Central memory CD4-positive, alpha-beta T cell (primary cell): ENCODE data around the gene PAXX.
"Not testable (repeated sequence)": the region's sequence is repeated elsewhere in the genome, so short reads cannot be mapped to it uniquely, and the experiment has no call there.

Experiments used
- DNase-seq: peaks from one replicate; pipeline ENCODE4 v3.0.0; 2022

The PAXX gene

DNA sequence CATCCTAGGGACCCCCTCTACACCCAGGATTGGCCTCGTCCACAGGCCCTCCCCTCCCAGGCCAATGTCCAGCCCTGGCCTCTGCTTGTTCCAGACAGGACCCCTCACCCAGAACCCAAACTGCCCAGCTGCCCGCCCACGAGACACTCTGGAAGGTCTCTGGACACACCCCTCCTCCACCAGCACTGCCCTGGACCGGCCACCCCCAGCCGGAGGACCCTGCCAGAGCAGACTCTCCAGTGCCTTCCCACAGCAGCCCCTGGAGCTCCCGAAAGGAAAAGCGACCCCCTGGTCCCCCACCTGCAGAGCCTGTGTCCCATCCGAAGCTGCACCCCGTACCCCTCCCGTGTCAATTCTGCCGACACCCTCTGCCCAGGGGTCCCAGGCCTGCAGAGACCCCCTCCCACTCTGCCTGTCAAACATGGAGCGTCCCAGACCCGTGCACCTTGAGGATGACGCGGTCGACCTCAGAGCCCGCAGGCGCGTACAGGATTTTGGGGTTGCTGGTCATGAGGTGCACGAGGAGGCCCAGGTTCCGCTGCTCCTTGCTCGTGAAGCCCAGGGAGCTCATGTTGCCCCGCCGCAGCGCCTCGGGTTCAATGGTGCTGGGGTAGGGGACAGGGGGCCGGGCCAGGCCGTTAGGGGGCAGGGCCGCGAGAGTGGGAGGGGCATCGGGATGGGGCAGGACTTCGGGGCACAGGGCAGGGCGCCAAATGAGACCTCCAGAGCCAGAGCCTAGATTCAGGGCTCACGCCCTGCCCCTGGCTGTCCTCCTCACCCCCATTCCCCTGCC is 27.9 kb downstream of the PAXX start:
- DNase-seq = no peak

DNA sequence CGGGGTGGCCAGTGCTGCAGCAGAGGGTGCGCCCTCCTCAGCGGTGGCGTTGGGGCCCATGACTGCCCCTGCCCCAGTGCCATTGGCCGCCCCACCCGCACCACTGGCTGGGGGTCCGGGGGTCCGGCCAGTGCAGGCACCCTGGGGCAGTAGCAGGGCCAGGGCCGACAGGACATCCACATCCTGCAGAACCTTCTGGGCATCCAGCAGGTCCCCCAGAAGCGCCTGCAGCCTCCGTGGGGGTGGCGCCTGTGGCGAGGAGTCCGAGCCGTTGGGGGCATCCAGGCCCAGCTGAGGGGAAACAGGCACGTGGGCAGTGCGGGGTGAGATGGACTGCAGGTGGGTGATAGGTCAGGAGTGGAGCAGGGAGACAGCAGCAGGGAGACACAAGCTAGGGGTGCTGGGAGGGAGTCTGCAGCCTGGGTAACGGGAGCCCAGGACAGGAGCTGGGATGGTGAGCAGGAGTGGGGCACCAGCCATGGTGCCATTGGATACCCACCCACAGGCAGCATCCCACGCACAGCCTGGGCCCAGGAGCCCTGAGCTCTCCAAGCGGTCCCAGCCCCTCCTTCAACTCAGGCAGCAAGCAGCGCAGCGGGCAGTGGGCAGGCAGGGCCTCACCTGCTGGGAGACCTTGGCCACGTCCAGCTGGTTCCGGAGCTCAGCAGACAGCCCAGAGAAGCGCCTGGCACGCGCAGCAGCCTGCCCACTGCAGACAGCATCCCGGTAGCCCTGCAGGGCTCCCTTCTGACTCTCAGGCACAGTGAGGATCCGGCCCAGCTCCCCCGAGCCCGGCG is 28.7 kb downstream of the PAXX start:
- no peak for DNase-seq

DNA sequence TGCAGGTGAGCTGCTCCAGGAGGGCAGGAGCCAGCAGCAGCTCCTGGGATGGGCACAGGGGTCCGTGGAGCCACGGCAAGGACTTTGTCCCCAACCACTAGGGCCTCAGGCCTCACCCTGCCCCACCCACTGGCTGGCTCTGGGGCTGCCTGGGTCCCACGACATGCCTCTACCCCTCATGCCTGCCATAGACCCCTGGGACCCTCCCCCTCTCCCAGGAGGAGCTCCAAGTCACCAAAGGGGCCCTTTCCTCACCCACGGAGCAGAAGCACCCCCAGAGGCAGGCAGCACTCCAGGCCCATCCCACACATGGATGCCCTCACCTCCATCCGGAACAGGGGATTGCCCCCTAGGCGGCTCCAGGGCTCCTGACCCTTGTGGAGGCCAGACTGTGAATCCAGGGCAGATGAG is 29.4 kb downstream of the PAXX start:
- DNase-seq = no peak

DNA sequence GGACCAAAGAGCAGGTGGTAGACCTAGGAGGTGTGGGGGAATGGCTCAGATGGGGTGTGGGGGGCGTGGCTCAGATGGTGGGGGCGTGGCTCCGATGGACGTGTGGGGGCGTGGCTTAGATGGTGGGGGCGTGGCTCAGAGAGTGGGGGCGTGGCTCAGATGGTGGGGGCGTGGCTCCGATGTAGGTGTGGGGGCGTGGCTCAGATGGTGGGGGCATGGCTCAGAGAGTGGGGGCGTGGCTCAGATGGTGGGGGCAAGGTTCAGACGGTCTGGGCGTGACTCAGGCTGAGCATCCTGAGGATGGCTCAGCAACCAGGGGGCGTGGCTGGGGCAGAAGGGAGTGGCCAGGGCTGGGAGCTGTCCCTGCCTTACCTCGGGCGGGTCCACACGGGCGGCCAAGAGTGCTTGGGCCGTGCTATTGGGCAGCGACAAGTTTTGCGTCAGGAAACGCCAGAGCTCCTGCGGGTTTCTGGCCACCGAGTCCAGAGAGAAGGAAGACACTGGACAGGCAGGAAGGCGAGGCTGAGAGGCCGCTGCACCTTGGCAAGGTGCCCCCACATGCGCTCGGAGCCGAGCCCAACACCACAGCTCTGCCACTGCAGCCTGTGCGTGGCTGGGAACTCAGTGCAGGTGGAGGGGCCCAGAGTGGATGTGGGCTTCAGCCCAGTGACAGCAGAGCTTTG is 29.9 kb downstream of the PAXX start:
- peak; percentile 58 for DNase-seq

DNA sequence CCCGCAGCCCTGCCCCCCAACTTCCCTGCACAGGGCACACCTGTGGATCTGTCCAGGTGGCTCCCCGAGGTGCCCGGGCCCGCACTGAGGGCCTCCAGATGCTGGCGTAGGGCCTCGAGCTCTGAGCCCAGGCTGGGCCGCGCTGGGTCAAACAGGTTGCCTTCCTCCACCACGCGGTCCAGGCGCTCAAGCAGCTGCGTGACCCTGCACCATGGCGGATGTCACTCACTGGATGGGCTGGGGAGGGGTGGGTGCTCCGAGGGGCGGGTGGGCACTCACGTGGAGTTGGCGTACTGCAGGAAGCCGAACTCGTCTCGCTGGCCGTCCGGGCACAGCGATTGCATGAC is 30.4 kb downstream of the PAXX start:
- DNase-seq = no peak

DNA sequence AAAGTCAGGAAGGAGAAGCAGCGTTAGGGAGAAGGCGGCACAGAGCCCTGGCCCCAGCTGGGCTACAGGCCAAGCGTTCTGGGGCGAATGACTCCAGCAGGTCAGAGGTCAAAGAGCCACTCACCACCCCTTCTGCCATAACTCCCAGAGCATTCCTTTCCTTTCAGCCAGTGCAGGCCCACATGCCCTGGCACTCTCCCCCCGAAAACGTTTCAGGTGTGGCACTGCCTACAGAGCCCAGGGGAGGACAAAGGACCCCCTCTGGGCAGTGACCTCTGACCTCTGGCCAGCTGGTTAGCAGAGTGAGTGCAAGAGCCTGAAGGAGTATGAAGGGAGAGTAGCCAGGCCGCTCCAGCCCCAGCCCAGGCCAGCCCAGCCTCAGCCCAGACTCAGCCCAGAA is 30.9 kb downstream of the PAXX start:
- DNase-seq = no peak

DNA sequence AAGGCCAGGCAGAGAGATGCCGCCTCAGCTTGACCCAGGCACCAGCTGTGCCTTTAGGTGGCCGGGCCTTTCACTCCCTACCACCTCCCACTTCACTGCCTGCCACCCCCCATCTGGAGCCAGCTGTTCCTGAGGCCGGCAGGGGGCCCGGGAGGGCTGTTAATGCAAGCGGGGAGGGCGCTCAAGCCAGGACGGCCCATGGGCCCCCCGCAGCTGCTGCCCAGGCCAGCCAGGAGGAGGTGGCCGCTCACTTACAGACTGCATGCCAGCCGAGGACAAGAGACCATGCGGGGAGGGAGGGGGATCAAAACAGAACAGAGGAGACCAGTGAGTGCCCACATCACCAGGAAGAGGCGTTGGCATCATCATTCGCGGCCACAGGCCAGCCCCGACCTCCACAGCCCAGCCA is 31.4 kb downstream of the PAXX start:
- no peak for DNase-seq

DNA sequence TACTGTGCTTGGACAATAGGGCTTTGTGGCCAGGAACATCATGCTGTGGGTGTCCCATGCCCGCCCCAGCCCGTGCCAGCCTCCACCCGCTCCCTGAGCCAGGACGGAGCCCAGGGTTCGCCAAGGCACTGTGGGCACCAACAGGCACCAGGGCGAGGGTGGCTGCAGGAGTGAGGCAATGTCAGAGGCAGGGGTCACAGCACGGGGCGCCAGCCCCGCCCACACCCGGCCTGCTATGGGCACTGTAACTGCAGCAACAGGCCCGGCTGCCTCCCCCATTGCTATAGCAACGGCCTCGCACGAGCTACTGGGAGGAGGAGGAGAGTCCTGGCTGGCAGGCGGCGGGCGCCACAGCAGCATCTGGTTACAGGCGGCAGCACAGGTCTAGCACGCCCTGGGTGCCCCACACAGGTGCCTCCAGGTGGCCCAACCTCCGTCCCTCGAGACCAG is 33.3 kb downstream of the PAXX start:
- no peak for DNase-seq

DNA sequence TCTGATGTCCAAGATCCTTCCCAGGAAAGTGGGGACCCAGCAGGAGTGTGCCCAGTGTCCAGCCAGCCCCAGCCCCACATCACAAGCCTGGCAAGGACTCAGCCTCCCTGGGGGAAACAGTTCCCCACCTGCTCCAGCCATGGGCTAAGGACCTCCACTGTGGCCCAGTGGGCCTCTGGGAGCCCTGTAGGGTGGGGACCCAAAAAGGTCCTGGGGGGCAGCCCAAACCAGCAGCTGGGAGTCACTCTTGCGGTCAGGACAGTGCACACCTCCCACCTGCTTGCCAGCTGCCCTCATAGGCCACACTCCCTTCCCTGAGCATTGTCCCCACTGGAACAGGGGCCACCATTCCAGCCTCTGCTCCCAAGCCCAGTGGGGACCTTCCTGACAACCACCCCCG is 34.2 kb downstream of the PAXX start:
- no peak for DNase-seq

DNA sequence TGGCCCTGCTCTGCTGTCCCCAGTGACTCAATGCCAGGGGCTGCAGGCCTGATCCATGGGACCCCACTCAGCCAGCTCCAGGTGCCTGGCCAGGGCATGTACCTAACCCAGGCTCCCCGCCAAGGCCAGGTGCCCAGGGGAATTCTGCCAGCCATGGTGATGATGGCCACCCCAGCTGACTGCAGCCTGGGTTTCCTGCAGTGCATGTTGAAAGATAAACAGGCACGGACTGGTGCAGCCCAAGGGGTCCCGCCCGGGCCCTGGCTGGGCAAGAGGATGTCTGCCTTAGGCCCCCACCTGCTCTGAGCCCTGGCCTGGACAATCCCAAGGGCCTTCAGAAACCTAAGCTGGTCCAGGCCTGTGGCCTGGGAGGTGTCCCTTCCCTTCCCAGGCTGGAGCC is 34.6 kb downstream of the PAXX start:
- no peak for DNase-seq

DNA sequence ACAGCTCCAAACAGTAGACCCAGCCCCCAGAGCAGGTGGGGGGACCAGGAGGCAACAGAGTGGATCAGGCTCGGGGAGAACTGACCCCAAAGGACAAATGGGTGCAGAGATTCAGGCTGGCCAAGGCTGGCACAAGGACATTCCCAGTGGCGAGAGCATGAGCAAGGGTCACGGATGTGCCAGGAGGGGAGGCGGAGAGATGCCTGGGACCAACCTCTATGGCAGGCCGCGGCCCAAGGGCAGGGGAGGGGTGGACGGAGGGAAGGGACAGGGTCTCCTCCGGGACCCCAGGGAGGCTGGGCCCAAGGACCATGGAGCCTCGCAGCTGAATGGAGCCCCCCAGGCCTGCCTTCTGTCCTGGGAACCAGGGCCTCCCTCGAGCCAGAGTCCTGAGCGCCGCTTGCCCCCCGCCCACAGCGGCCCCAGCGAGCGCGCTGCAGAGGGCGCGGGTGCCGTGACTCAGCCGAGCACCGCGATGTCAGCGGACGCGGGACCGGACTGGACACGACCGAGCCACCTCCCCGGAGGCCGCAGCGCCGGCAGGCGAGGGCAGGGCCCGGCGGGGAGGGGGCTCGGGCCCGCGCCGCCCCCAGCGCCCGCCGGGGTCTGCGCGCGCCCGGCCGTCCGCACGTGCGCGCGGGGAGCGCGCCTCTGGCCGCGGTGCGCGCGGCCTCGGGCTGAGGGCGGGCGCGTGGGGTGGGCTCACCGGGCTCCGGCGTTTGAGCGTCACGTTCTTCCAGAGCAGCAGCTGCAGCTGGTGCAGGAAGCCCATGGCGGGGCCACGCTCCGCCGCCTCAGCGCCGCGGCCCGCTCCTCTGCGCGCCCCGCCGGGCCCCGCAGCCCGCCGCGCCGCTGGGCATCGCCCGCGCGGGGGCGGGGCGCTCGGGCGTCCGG is 35.4 kb downstream of the PAXX start, which contains the start of gene ABCA2:
TSS of gene ABCA2 (minus strand) at position 869 of the 894 bp plus-strand sequence. CDS start at position 772, 97 bp downstream.
- DNase-seq = no peak

DNA sequence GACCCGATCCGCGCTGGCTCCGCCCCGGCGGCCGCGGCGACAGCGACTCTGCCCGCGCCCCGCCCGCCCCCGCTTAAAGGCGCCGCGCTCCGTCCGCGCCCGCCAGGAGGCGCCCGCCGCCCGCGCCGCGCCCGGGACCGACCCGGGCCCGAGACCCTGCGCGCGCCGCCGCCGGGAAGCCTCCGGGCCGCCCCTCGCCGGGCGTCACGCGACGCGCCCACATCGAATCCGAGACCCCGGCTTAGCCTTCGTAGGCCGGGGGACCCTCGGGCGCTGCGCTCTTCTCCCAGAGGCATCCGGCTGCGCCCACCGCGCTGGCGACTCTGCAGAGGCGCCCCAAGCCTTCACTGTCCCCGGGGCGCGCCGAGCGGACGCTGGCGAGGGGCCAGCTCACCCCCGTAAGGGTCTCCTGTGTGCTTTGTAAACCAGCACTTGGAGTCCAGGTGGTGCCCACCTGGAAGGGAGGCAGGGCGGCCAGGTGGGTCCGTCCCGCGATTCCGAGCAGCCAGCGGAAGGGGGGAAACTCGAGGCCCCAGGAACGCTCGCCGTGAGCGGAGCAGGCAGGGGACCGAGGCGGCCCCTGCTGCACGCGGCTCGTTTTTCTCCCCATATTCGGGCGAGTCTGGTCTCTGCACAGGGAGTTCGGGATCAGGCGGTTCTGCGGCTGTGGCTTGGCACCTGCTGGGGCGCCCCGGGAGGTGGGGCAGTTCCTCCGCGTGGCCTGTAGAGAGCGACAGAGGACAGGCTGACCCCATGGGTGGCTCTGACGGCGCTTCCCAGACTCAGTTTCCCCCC is 36.2 kb downstream of the PAXX start:
- DNase-seq = peak; percentile 64

DNA sequence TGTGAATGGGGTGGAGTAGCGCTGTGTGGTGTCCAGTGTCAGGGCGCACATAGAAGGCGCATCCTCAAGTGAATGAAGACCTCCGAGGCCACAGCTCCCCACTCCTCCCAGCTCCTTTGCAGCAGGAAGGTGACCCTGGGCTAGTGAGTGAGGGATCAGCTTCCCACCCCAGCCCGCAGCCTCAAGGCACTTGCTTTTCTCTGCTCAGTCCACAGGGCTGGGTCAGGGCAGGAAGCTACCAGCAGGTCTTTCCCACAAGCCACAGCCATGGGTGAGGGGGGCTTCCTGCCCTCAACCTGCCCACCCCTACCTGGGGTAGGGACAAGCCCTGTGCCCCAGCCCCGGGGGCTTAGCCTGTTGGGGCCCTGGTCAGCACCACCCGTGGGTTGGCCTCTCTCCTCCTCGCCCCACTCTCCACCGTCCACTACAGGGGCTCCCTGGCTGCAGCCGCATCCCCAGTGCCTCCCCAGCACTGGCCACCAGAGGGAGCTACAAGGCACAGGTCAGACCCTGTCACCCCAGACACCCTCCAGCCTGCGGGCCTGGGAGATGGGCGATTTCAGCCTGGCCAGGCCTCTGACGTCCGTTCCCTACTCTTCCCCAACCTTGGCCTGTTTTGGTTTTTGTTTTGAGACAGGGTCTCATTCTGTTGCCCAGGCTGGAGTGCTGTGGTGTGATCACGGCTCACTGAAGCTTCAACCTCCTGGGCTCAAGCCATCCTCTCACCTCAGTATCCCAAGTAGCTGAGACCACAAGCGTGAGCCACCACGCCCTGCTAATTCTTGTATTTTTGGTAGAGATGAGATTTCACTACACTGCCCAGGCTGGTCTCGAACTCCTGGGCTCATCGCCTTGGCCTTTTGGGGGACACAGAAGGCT is 37.1 kb downstream of the PAXX start:
- DNase-seq = peak; percentile 56

DNA sequence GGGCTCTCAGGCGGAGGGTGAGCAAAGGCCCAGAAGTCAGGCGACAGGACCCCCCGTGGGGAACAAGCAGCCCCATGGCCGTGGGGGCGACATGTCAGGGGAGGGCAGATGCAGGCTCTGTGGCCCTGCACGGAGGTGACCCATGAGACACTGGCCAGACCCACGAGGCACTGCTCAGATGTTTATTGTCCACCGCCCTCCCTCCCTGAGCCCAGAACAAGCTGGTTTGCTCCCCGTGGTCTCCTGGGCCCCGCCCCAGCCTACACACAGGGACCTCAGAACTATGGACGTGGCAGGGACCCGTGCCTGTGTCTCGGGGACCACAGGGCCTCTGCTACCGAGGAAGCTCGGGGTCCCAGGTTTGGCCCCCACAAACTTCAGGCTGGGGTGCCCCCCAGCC is 37.8 kb downstream of the PAXX start:
- no peak for DNase-seq

DNA sequence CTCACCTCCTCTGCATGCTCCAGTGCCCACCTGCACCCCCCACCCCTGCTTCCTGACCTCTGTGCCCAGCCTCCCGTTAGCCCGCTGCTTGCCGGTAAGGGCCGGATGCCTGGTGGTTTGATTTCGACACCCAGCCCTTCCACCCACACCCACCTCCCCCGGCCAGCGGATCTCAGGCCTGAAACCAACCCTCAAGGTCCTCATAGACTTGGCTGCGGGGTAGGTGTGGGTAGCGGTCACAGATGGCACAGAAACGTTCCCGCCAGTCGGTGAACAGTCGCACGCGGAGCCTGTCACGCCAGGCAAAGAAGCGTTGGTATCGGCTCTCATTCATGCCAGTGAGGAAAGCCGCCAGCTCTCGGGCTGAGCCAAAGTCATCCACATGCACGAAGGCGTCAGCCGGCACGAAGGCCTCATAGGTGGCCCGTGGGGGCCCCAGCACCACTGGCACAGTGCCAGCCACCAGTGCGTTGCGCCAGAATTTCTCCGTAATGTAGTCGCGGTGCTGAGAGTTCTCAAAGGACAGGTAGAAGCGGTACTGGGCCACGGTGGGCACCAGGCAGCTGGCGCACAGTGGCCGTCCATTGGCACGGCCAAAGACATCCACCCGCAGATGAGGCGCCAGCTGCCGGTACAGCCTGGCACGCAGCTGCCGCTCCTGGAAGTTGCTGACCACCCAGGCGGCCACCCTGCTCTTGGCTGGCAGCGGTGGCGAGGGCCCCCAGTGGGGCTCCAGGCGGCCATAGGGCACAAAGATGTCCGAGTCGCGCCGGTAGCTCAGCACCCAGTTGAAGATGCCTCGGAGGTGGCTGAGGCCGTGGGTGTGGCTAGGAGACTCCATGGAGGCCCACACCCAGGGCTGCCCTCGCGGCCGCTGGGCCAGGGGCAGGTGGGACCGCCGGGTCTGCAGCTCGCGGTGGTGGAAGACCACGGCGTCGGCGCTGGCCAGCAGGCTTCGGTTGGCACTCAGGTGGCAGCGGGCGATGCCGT is 38.6 kb downstream of the PAXX start:
- DNase-seq = no peak

DNA sequence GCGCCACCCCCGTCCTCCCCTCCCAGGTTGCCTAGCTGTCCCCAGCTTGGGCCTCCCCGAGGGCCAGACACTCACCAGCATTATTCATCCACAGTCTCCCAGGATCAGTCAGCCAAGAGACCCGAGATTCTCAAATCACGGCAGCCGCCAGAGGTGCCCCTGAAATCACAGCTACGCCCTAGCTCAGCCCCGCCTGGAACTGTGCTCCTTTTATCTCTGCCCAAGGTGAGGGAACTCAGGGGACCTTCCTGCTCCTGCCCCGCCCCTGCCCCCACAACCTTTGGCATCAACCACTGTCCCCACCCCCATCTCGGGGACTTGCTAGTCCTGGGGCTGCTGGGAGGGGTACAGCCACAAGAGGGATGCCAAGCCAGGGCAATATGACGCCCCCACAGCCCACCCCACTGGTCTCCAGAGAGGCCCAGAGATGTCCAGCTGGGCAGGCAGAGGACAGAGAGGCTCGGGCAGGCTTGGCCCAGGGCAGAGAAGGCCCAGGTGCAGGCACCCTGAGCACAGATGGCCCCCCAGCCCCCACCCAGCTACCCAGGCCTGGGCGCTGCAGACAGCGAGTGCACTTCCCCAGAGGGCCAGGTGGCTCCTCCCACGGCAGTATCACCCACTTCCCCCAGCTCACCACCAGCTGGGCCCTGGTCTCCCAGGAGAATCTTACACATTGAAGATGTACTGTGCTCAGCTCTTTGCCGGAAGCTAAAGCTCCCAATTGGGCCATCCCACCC is 39.9 kb downstream of the PAXX start, which contains the start of gene FUT7:
TSS of gene FUT7 (minus strand) at position 185 of the 737 bp plus-strand sequence. CDS start at position 88, 97 bp downstream.
- DNase-seq = peak; percentile 35

DNA sequence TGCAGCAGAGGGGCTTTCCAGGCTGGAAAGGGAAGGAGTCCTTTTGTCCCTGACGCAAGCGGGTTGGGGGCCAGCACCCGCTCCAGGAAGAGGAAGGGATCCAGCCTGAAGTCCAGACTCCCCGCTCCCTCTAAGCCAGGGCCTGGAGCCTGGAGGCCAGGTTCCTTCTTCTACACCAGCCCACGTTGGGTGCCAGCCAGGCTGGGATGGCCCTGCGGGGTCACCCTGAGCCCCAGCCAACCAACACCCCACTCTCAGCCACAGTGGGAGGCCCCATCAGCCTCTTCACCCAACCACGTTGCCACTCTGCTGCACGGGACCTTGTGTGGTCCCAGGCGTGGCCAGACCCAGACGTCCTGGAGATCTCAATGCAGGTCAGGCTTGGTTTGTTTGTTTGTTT is 40.6 kb downstream of the PAXX start:
- peak; percentile 35 for DNase-seq

DNA sequence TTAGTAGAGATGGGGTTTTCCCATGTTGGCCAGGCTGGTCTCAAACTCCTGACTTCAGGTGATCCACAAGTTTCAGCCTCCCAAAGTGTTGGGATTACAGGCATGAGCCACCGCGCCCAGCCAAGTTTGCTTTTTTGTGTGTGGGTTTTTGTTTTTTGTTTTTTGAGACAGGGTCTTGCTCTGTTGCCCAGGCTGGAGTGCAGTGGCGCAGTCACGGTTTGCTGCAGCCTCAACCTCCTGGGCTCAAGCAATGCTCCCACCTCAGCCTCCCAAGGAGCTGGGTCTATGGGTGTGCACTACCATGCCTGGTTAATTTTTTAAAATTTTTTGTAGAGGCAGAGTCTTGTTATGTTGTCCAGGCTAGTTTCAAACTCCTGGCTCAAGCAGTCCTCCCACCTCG is 41.3 kb downstream of the PAXX start:
- not testable (repeated sequence) for DNase-seq
